ENCODE results near the gene USP49. TPM values are rescaled to one million over a fixed set of nuclear protein-coding genes. Genes with fewer than 3 reads are reported as not detected.

USP49 gene
- total RNA-seq, 2 experiments from 2014 or later: 6.2 to 7.8 TPM

GRCh38 chr6:41748102-41748477, 147.1 kb downstream of the USP49 start:
- peaks cover 7% of the 10 kb centered on the region for H3K27me3 Mint-ChIP-seq (ENCODE audit: low read depth)
- H3K9me3 Mint-ChIP-seq (ENCODE audit: insufficient read depth): no peaks in the 10 kb centered on the region
- H3K4me1 Mint-ChIP-seq (ENCODE audit: low read depth): no peaks in the 10 kb centered on the region
- DNase-seq: no peak
- no peak overlapping the region for H3K27ac Mint-ChIP-seq
- ChIA-PET CTCF (interaction anchor here (1.2 kb wide), 1 partner anchor 40 kb away, joined by 3 read pairs; the partner anchor contains the start of gene TOMM6), POLR2A (no interaction called here)
- H3K36me3 Mint-ChIP-seq (ENCODE audit: low read depth): no peaks in the 10 kb centered on the region
- no peak overlapping the region for H3K4me3 Mint-ChIP-seq
- no peak for ATAC-seq

DNA sequence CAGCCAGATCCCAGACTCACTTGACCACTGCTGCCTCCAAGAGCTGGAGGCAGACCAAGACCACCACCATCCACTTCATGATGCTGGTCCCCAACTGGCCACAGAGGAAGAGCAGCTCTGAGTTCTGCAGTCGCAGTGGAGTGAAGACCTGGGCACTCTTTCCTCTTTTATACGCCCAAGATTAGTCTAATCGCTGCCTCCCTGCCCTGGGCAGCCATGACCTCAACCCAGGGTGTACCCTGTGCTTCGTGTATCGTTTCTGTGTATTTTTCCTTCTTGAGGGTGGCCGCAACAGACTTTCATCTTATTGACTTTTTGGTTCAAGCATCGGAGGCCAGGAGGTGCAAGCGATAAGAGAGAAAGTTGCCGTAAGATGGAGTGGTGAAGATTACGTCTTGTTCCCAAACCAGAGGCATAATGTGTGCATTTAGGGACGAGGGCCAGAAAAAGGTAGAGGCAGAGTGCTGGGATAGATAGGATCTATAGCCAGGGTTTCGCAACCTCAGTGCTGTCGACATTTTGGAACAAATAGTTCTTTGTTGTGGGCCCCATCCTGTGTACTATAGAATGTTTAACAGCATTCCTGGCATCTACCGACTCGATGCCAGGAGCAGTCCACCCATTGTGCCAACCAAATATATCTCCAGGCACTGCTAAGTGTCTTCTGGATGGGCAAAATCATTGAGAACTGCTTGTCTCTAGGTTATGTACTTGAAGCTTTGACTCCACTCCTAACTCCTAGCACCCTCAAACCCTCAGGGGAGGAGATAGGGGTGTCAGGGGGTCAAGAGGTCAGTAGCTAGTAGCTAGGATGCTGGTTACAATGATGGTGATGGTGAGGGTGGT, 147.7 kb downstream of the USP49 start, which contains the start of gene PGC:
Gene PGC, minus strand, starts transcription at position 142 of the 846 bp plus-strand sequence. Its CDS starts 63 bp downstream, at position 79.
- no peak for ATAC-seq
- Mint-ChIP-seq H3K9me3 (ENCODE audit: insufficient read depth) (no peaks in the 10 kb centered on the region), H3K27me3 (ENCODE audit: low read depth) (peaks cover 6% of the 10 kb centered on the region), H3K4me3 (no peak within 1 kb of the TSS), H3K27ac (no peak within 1 kb of the TSS), H3K36me3 (ENCODE audit: low read depth) (no peaks in the 10 kb centered on the region), H3K4me1 (ENCODE audit: low read depth) (no peaks in the 10 kb centered on the region)
- ChIA-PET POLR2A (no interaction called here), CTCF (no interaction called here)
- no peak for DNase-seq

- ATAC-seq (no peak), DNase-seq (no peak)
- CTCF ChIA-PET: no interaction called here
- Mint-ChIP-seq H3K4me3 (no peak overlapping the region), H3K27me3 (ENCODE audit: low read depth) (peaks cover 6% of the 10 kb centered on the region), H3K27ac (no peak overlapping the region), H3K36me3 (ENCODE audit: low read depth) (no peaks in the 10 kb centered on the region), H3K4me1 (ENCODE audit: low read depth) (no peaks in the 10 kb centered on the region), H3K9me3 (ENCODE audit: insufficient read depth) (no peaks in the 10 kb centered on the region)
- POLR2A ChIA-PET: no interaction called here
Measured at GRCh38 chr6:41746107-41746506, 149.1 kb downstream of the USP49 start.

- ATAC-seq: no peak
- DNase-seq: no peak
- POLR2A ChIA-PET: no interaction called here
- Mint-ChIP-seq H3K4me1 (ENCODE audit: low read depth) (no peaks in the 10 kb centered on the region), H3K9me3 (ENCODE audit: insufficient read depth) (no peaks in the 10 kb centered on the region), H3K27ac (no peak overlapping the region), H3K36me3 (ENCODE audit: low read depth) (no peaks in the 10 kb centered on the region), H3K27me3 (ENCODE audit: low read depth) (peaks cover 2% of the 10 kb centered on the region), H3K4me3 (no peak overlapping the region)
- CTCF ChIA-PET: no interaction called here
Measured at GRCh38 chr6:41744236-41744787, 150.9 kb downstream of the USP49 start.

DNA sequence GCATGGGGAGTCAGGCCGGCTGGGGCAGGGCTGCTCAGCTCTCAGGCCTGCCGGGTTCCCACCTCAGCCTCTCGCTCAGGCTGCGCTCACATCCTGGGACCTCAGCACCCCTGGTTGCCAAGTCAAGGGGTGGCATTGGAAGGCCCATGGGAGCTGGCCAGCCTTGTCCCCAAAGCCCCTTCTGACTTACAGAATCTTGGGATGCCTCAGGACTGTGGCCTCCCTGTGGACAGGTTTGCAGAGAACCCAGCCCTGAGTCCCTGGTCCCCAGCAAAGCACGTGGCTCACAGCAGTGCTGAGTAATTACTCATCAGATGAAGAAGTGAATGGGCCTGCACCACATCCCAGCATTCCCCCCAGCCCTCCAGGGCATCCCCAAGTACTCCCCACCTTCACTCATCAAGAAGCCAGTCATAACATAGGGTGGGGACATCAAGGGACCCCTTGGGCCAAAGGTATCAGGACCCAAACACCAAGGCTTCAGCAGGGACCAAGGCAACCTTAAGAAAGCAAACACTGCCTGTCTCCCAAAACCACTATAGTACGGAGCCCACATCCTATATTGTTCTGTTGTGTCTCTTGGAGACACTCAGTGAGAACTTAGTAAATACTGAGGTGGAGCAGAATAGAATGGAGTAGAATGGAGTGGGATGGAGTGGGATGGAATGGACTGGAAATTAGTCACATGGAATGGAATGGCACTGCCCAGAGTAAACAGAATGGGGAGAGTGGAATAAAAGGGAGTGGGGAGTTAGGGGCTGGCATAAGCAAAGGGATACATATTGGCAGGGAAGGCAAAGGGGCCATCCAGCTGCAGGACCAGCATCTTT, 151.6 kb downstream of the USP49 start:
- Mint-ChIP-seq H3K9me3 (ENCODE audit: insufficient read depth) (no peaks in the 10 kb centered on the region), H3K27ac (no peak overlapping the region), H3K4me1 (ENCODE audit: low read depth) (no peaks in the 10 kb centered on the region), H3K4me3 (no peak overlapping the region), H3K27me3 (ENCODE audit: low read depth) (peaks cover 2% of the 10 kb centered on the region), H3K36me3 (ENCODE audit: low read depth) (no peaks in the 10 kb centered on the region)
- no peak for ATAC-seq
- CTCF ChIA-PET: no interaction called here
- no peak for DNase-seq
- POLR2A ChIA-PET: no interaction called here

DNA sequence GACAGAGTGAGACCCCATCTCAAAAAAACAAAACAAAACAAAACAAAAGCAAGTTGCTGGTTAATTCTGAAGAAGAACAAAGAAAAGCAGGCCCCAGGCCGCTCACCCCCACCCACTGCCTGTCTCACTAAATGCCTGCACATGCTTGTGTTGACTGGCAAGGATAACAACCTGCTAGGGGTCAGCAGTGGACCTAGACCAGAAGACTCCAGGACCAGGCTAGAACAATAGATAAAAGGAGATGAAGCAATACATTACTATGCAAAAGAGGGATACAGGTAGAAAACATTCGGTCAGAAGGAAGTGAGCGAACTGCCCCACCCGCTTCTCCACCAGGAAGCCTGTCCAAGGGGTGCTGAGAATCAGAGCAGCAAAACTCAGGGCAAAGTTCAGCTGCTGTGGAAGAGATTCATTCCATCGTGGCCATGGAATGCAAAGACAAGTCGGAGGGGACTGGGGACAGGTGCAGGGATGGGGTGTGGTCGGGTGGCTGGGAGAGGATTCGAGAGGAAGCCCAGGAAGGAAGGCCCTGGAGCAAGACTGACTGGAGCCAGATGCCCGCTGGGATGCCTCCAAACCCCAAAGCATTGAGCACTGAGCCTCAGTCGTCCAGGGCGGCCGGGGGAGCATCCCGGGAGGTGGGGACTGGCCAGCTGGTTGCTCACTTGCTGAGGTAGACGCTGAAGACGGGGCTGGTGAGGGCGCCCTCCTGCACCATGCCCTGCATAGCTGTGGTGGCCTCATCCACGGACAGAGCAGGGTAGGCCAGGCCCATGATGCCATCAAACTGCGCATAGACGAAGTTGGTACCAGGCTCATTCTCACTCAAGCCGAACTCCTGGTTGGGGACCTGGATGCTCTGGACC, 153.3 kb downstream of the USP49 start:
- ChIA-PET POLR2A (no interaction called here), CTCF (no interaction called here)
- Mint-ChIP-seq H3K27me3 (ENCODE audit: low read depth) (no peaks in the 10 kb centered on the region), H3K36me3 (ENCODE audit: low read depth) (no peaks in the 10 kb centered on the region), H3K9me3 (ENCODE audit: insufficient read depth) (no peaks in the 10 kb centered on the region), H3K4me1 (ENCODE audit: low read depth) (no peaks in the 10 kb centered on the region), H3K4me3 (no peak overlapping the region), H3K27ac (no peak overlapping the region)
- ATAC-seq: no peak
- DNase-seq: no peak

GRCh38 chr6:41740366-41741162, 154.6 kb downstream of the USP49 start:
- ATAC-seq (no peak), DNase-seq (no peak)
- ChIA-PET POLR2A (no interaction called here), CTCF (no interaction called here)
- Mint-ChIP-seq H3K4me3 (no peak overlapping the region), H3K36me3 (ENCODE audit: low read depth) (no peaks in the 10 kb centered on the region), H3K9me3 (ENCODE audit: insufficient read depth) (no peaks in the 10 kb centered on the region), H3K27ac (no peak overlapping the region), H3K27me3 (ENCODE audit: low read depth) (no peaks in the 10 kb centered on the region), H3K4me1 (ENCODE audit: low read depth) (peaks cover 7% of the 10 kb centered on the region)

Other genes starting within 250 kb of the USP49 start
- 10 to 100 TPM; 18.5 to 21.2 TPM for gene TFEB, start 159.8 kb downstream of the USP49 start, total RNA-seq
- not detected for gene PGC, start 148.0 kb downstream of the USP49 start, total RNA-seq
- gene FRS3, start 115.5 kb downstream of the USP49 start, total RNA-seq: 1 to 10 TPM; 5.1 to 7.0 TPM
- under 1 TPM in 1 of 2 experiments, not detected in 1; 0.40 TPM for gene PRICKLE4, start 114.6 kb downstream of the USP49 start, total RNA-seq
- gene TOMM6, start 107.7 kb downstream of the USP49 start, total RNA-seq: 100 to 1,000 TPM; 215 to 218 TPM
- 10 to 100 TPM; 20.6 to 22.3 TPM for gene MED20, start 25.8 kb upstream of the USP49 start, total RNA-seq
- 10 to 100 TPM; 39.4 to 43.1 TPM for gene BYSL, start 26.1 kb upstream of the USP49 start, total RNA-seq
- gene CCND3, start 46.4 kb upstream of the USP49 start, total RNA-seq: 100 to 1,000 TPM; 441 to 462 TPM
- gene TAF8, start 155.1 kb upstream of the USP49 start, total RNA-seq: 10 to 100 TPM; 44.1 TPM
- under 1 TPM in 1 of 2 experiments, not detected in 1; 0.03 TPM for gene C6orf132, start 247.2 kb upstream of the USP49 start, total RNA-seq